Thyroid gland (tissue), 4 donors: ENCODE data around the gene TNK1.

Experiments
- CTCF ChIP-seq, 6 experiments: fragments of 200-600 bp in 3 of 6; fragments of 450-650 bp in 3 of 6; sonication (generic) in 3 of 6; IDR thresholded peaks; one replicate each; pipeline ENCODE4 v1.5.1; 2016 to 2019; ENCODE audit warnings: antibody characterized with exemption in 6 of 6, mild to moderate bottlenecking in 2 of 6, inconsistent platforms in 1 of 6, moderate library complexity in 1 of 6
- POLR2A ChIP-seq, 2 donors: fragments of 450-650 bp; IDR thresholded peaks; one replicate each; pipeline ENCODE4 v1.6.1; 2017; ENCODE audit warnings: antibody characterized with exemption in 2 of 2, mild to moderate bottlenecking in 2 of 2, moderate library complexity in 1 of 2

- TF ChIP-seq CTCF (IDR thresholded peaks at IDR 0.05) (no peak), POLR2A (IDR thresholded peaks at IDR 0.05) (no peak)
These were observed 27.4 kb downstream of the TNK1 start for GRCh38 chr17:7408252-7408727.
